Astrocyte (in vitro differentiated cells and primary cell): ENCODE data around the gene ABHD17A. TPM values are rescaled to one million over a fixed set of nuclear protein-coding genes. Genes with fewer than 3 reads are reported as not detected.
"Not testable (repeated sequence)": the region's sequence is repeated elsewhere in the genome, so short reads cannot be mapped to it uniquely, and the experiment has no call there.

Source experiments
- DNase-seq: peaks from one replicate; pipeline ENCODE4 v3.0.0-alpha.2; 2010; ENCODE audit warnings: low read depth
- FAIRE-seq: peaks from 2 replicates; lab custom pipeline; 2011; peaks lifted over from hg19 to GRCh38; lab: Jason Lieb, UNC
- H2AFZ ChIP-seq: 2 replicates; pipeline ENCODE4 v1.6.0; 2012; ENCODE audit warnings: low read depth, low read length, inconsistent platforms
- H3K27ac ChIP-seq: 2 replicates; pipeline ENCODE4 v1.5.1; 2011; ENCODE audit warnings: low read depth, low read length, inconsistent platforms
- H3K27me3 ChIP-seq: 2 replicates; pipeline ENCODE4 v1.6.0; 2011; ENCODE audit warnings: low read length, inconsistent platforms; ENCODE audit not compliant: insufficient read depth
- H3K36me3 ChIP-seq: 2 replicates; pipeline ENCODE4 v1.5.1; 2011; ENCODE audit warnings: low read length, inconsistent platforms; ENCODE audit not compliant: insufficient read depth
- H3K4me1 ChIP-seq: 2 replicates; pipeline ENCODE4 v1.5.1; 2011; ENCODE audit warnings: low read length, inconsistent platforms; ENCODE audit not compliant: insufficient read depth
- H3K4me2 ChIP-seq: 2 replicates; pipeline ENCODE4 v1.6.0; 2012; ENCODE audit warnings: low read length, inconsistent platforms
- H3K4me3 ChIP-seq: 2 replicates; pipeline ENCODE4 v1.5.1; 2011; ENCODE audit warnings: low read depth, mild to moderate bottlenecking, low read length, inconsistent platforms; ENCODE audit not compliant: insufficient read depth
- H3K79me2 ChIP-seq: 2 replicates; pipeline ENCODE4 v1.6.0; 2012; ENCODE audit warnings: mild to moderate bottlenecking, low read length, inconsistent platforms; ENCODE audit not compliant: insufficient read depth
- H3K9ac ChIP-seq: 2 replicates; pipeline ENCODE4 v1.6.0; 2012; ENCODE audit warnings: mild to moderate bottlenecking, low read length, inconsistent platforms
- H3K9me3 ChIP-seq: 2 replicates; pipeline ENCODE4 v1.5.1; 2012; ENCODE audit warnings: low read depth, mild to moderate bottlenecking, low read length, inconsistent platforms; ENCODE audit not compliant: insufficient read depth
- H4K20me1 ChIP-seq: 2 replicates; pipeline ENCODE4 v1.6.0; 2012; ENCODE audit warnings: low read length, inconsistent platforms; ENCODE audit not compliant: insufficient read depth
- H3K27ac Mint-ChIP-seq: one replicate; pipeline ENCODE4 v1.8.0; 2021; ENCODE audit warnings: mild to moderate bottlenecking, mixed read lengths; ENCODE audit not compliant: unreplicated experiment
- H3K27me3 Mint-ChIP-seq: one replicate; pipeline ENCODE4 v1.8.0; 2021; ENCODE audit warnings: low read depth, mixed read lengths; ENCODE audit not compliant: unreplicated experiment
- H3K36me3 Mint-ChIP-seq: one replicate; pipeline ENCODE4 v1.8.0; 2021; ENCODE audit warnings: low read depth, mixed read lengths; ENCODE audit not compliant: unreplicated experiment
- H3K4me1 Mint-ChIP-seq: one replicate; pipeline ENCODE4 v1.8.0; 2021; ENCODE audit warnings: low read depth, mixed read lengths; ENCODE audit not compliant: unreplicated experiment
- H3K4me3 Mint-ChIP-seq: one replicate; pipeline ENCODE4 v1.8.0; 2021; ENCODE audit warnings: mild to moderate bottlenecking, moderate library complexity, mixed read lengths; ENCODE audit not compliant: unreplicated experiment
- H3K9me3 Mint-ChIP-seq: one replicate; pipeline ENCODE4 v1.8.0; 2021; ENCODE audit warnings: mild to moderate bottlenecking, mixed read lengths; ENCODE audit not compliant: unreplicated experiment
- CTCF ChIP-seq: IDR thresholded peaks from 2 replicates; pipeline ENCODE4 v1.5.1; 2011; ENCODE audit warnings: low read depth, mild to moderate bottlenecking, inconsistent platforms, low read length, moderate library complexity; ENCODE audit not compliant: insufficient read depth
- EZH2 ChIP-seq: IDR thresholded peaks from 2 replicates; pipeline ENCODE4 v1.6.1; 2012; ENCODE audit warnings: mild to moderate bottlenecking, low read length, inconsistent platforms; ENCODE audit not compliant: insufficient read depth
- total RNA-seq: library from RNA; stranded (reverse); gene quantifications from 2 replicates; pipeline ENCODE4 v1.2.1, GENCODE V29; 2021

Gene ABHD17A
- total RNA-seq, 1 donor from 2014 or later, result 56.7 TPM

- Histone ChIP-seq H3K36me3 (peaks cover 4% of the 10 kb centered on the region), H3K4me3 (no peak overlapping the region), H3K27me3 (no peaks in the 10 kb centered on the region), H3K9ac (no peak overlapping the region), H2AFZ (no peak overlapping the region), H3K27ac (no peak overlapping the region), H4K20me1 (peaks cover 46% of the 10 kb centered on the region), H3K79me2 (peaks cover 54% of the 10 kb centered on the region), H3K4me1 (peaks cover 30% of the 10 kb centered on the region), H3K9me3 (no peaks in the 10 kb centered on the region), H3K4me2 (no peak overlapping the region)
- no peak for FAIRE-seq
- no peak overlapping the region for H3K4me3 Mint-ChIP-seq
- H3K4me1 Mint-ChIP-seq, result peaks cover 22% of the 10 kb centered on the region
- H3K9me3 Mint-ChIP-seq, result no peaks in the 10 kb centered on the region
- no peak overlapping the region for H3K27ac Mint-ChIP-seq
- TF ChIP-seq EZH2 (no peak), CTCF (no peak)
- peaks cover 2% of the 10 kb centered on the region for H3K36me3 Mint-ChIP-seq
- H3K27me3 Mint-ChIP-seq, result no peaks in the 10 kb centered on the region
- no peak for DNase-seq
These were observed 4.5 kb downstream of the ABHD17A start for GRCh38 chr19:1880611-1881392.

DNA sequence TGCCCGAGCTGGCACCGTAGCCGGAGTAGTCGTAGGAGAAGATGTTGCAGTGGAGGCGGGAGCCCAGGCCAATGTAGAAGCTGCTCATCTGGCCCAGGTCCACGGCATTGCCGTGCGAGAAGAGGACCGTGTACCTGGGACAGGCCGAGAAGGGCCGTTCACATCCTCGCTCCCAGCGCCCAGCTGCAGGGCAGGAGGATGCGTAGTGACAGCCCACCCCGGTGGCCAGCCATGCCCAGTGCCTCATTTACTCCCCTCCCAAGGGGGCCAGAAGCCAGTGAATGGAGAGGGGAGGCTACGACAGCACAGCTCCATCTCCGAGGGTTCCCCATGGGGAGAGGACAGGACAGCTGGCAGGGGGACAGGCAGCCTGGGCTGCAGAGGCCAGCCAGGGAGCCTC lies 5.3 kb downstream of the ABHD17A start:
- H3K27ac Mint-ChIP-seq, H3K9me3 Mint-ChIP-seq, H3K27me3 ChIP-seq, H3K9ac ChIP-seq, FAIRE-seq, DNase-seq, H3K36me3 Mint-ChIP-seq, H3K36me3 ChIP-seq, H2AFZ ChIP-seq, H3K4me3 Mint-ChIP-seq, H3K4me2 ChIP-seq, H3K27ac ChIP-seq, H3K9me3 ChIP-seq, H3K27me3 Mint-ChIP-seq, H3K4me3 ChIP-seq: not testable (repeated sequence)
- H4K20me1 ChIP-seq, result peaks cover 54% of the 10 kb centered on the region
- H3K4me1 ChIP-seq, result peaks cover 30% of the 10 kb centered on the region
- peaks cover 61% of the 10 kb centered on the region for H3K79me2 ChIP-seq
- peaks cover 23% of the 10 kb centered on the region for H3K4me1 Mint-ChIP-seq

GRCh38 chr19:1878583-1878982 lies 6.7 kb downstream of the ABHD17A start:
- H3K4me2 ChIP-seq, H3K27me3 Mint-ChIP-seq, H2AFZ ChIP-seq, H3K9me3 ChIP-seq, H3K27me3 ChIP-seq, DNase-seq, H3K4me3 Mint-ChIP-seq, FAIRE-seq, H3K36me3 ChIP-seq, H3K9me3 Mint-ChIP-seq, H3K27ac ChIP-seq, H3K36me3 Mint-ChIP-seq, H3K4me3 ChIP-seq, H3K9ac ChIP-seq, H3K27ac Mint-ChIP-seq: not testable (repeated sequence)
- Histone ChIP-seq H3K4me1 (peaks cover 32% of the 10 kb centered on the region), H4K20me1 (peaks cover 53% of the 10 kb centered on the region), H3K79me2 (peaks cover 61% of the 10 kb centered on the region)
- H3K4me1 Mint-ChIP-seq, result peaks cover 21% of the 10 kb centered on the region

GRCh38 chr19:1877280-1877660 lies 8.0 kb downstream of the ABHD17A start:
- not testable (repeated sequence) for H3K4me2 ChIP-seq, H3K27ac Mint-ChIP-seq, H3K27me3 ChIP-seq, H3K36me3 Mint-ChIP-seq, DNase-seq, H3K4me3 ChIP-seq, H3K27ac ChIP-seq, H2AFZ ChIP-seq, H3K36me3 ChIP-seq, H3K9ac ChIP-seq, H3K4me1 Mint-ChIP-seq, H3K27me3 Mint-ChIP-seq, H3K4me3 Mint-ChIP-seq, H3K9me3 ChIP-seq, H3K9me3 Mint-ChIP-seq, FAIRE-seq
- Histone ChIP-seq H4K20me1 (peaks cover 49% of the 10 kb centered on the region), H3K79me2 (peaks cover 61% of the 10 kb centered on the region), H3K4me1 (peaks cover 28% of the 10 kb centered on the region)

DNA sequence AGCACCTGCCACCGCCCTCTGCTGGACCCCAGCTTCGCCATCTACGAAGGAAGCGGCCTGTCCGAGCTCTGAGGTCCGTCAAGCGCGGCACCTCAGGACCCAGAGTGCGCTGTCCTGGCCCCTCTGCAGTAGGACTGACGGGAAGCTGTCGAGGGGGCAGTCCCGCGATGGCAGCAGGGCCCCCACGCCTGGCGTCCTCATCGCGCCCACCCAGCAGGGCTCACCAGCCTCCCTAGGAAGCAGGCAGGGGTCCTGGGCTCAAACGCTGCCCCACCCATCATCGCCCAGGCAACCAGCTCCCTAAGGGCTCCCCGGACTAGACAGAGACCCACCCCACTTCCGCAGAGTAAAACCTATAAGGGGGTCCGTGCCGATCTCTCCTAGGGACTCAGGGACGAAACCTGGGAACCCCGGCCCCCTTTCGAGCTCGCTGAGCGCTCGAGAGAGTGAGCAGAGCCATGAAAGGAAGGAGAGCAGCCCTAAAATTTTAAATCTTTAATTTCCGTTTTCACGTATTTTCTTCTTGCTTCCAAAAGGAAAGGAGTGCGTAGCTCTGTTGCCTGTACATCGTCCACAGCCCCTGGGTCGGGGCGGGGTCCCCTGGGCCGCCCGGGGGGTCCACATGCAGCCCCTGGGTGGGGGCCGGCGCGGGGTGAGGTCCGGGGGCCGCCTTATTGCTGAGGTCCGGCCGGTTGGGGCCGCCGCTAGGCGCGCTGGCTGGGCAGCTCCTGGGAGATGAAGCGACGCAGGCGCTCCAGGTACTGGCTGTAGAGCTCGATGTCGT lies 8.6 kb downstream of the ABHD17A start:
- Histone ChIP-seq H2AFZ (peak overlapping the region; percentile 82), H4K20me1 (peaks cover 43% of the 10 kb centered on the region), H3K27ac (peak overlapping the region; percentile 54), H3K9ac (peak overlapping the region; percentile 93), H3K4me2 (peak overlapping the region; percentile 90), H3K4me3 (peak overlapping the region; percentile 90), H3K79me2 (peaks cover 59% of the 10 kb centered on the region), H3K4me1 (peaks cover 25% of the 10 kb centered on the region)
- FAIRE-seq, H3K36me3 Mint-ChIP-seq, H3K9me3 ChIP-seq, H3K27me3 Mint-ChIP-seq, H3K36me3 ChIP-seq, H3K9me3 Mint-ChIP-seq, DNase-seq, H3K27me3 ChIP-seq, H3K4me1 Mint-ChIP-seq: not testable (repeated sequence)
- Mint-ChIP-seq H3K27ac (peak overlapping the region; percentile 72), H3K4me3 (peak overlapping the region; percentile 86)
